T-helper 1 cell treated with Interleukin-12 subunit alpha and Interleukin-12 subunit beta and Interleukin-4 antibody, amounts not matched to agents 30 μg/mL and 1 μg/mL, for 36 hours (primary cell): ENCODE measurements around the gene CTSF.
A peak's percentile ranks its signal among the peaks of the same experiment; 100 is the strongest.

Experiments
- H3K27ac Mint-ChIP-seq: one replicate; pipeline ENCODE4 v1.8.0; 2021; ENCODE audit warnings: mild to moderate bottlenecking, mixed read lengths
- H3K27me3 Mint-ChIP-seq: one replicate; pipeline ENCODE4 v1.8.0; 2021; ENCODE audit warnings: low read depth, mixed read lengths
- H3K36me3 Mint-ChIP-seq: one replicate; pipeline ENCODE4 v1.8.0; 2021; ENCODE audit warnings: low read depth, mixed read lengths
- H3K4me1 Mint-ChIP-seq: one replicate; pipeline ENCODE4 v1.8.0; 2021; ENCODE audit warnings: low read depth, mixed read lengths
- H3K4me3 Mint-ChIP-seq: one replicate; pipeline ENCODE4 v1.8.0; 2021; ENCODE audit warnings: mild to moderate bottlenecking, moderate library complexity, mixed read lengths
- H3K9me3 Mint-ChIP-seq: one replicate; pipeline ENCODE4 v1.8.0; 2021; ENCODE audit warnings: mixed read lengths

CTSF gene

GRCh38 chr11:66570079-66570849, 1.9 kb upstream of the CTSF start:
- no peak overlapping the region for H3K4me3 Mint-ChIP-seq
- no peaks in the 10 kb centered on the region for H3K36me3 Mint-ChIP-seq
- H3K27ac Mint-ChIP-seq = no peak overlapping the region
- H3K4me1 Mint-ChIP-seq = peaks cover 3% of the 10 kb centered on the region
- no peaks in the 10 kb centered on the region for H3K9me3 Mint-ChIP-seq
- H3K27me3 Mint-ChIP-seq = peaks cover 39% of the 10 kb centered on the region

- Mint-ChIP-seq H3K4me3 (no peak overlapping the region), H3K27me3 (peaks cover 32% of the 10 kb centered on the region), H3K4me1 (peaks cover 3% of the 10 kb centered on the region), H3K9me3 (no peaks in the 10 kb centered on the region), H3K27ac (no peak overlapping the region), H3K36me3 (no peaks in the 10 kb centered on the region)
Measured at GRCh38 chr11:66569076-66569475, 670 bp upstream of the CTSF start.

DNA sequence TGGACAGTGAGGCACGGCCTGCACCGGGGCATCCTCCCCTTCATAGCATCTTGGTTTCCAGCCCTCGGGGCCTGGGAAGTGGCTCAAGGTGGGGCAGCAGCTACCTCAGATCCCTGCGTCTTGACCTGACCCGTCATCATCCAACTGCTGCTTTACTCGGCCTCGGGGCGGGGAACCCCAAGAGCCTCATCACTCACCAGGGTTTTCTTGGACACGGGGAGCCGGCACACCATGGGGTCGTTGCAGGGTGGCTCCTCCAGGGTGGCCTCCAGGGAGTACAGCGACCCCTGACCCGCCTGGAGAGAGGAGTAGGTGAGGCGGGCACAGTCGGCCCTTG, 651 bp downstream of the CTSF start:
- Mint-ChIP-seq H3K9me3 (no peaks in the 10 kb centered on the region), H3K4me1 (peaks cover 3% of the 10 kb centered on the region), H3K4me3 (peak overlapping the region; percentile 53), H3K27me3 (peaks cover 26% of the 10 kb centered on the region), H3K27ac (no peak overlapping the region), H3K36me3 (no peaks in the 10 kb centered on the region)

GRCh38 chr11:66566221-66566620, 2.2 kb downstream of the CTSF start:
- peak overlapping the region; percentile 12 for H3K4me3 Mint-ChIP-seq
- H3K4me1 Mint-ChIP-seq = peaks cover 3% of the 10 kb centered on the region
- H3K27ac Mint-ChIP-seq = no peak overlapping the region
- no peaks in the 10 kb centered on the region for H3K36me3 Mint-ChIP-seq
- peaks cover 26% of the 10 kb centered on the region for H3K27me3 Mint-ChIP-seq
- H3K9me3 Mint-ChIP-seq = no peaks in the 10 kb centered on the region

DNA sequence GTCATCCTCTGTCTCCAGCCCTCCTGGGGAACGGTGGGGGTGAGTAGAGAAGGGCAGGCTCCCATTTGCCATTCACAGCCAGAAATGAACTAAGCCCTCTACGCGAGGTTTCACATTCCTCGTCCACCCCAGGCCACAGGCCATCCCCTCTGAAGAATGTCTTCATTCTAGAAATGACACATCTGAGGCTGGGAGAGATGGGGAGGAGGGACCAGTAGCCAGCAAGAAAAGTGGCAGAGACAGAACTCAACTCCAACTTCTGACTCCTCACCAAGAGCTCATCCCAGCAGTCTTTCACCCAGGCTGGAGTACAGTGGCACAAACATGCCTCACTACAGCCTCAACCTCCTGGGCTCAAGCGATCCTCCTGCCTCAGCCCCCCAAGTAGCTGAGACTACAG, 3.4 kb downstream of the CTSF start:
- no peak overlapping the region for H3K27ac Mint-ChIP-seq
- H3K36me3 Mint-ChIP-seq = no peaks in the 10 kb centered on the region
- no peaks in the 10 kb centered on the region for H3K9me3 Mint-ChIP-seq
- H3K27me3 Mint-ChIP-seq = peaks cover 21% of the 10 kb centered on the region
- no peak overlapping the region for H3K4me3 Mint-ChIP-seq
- H3K4me1 Mint-ChIP-seq = peaks cover 3% of the 10 kb centered on the region

DNA sequence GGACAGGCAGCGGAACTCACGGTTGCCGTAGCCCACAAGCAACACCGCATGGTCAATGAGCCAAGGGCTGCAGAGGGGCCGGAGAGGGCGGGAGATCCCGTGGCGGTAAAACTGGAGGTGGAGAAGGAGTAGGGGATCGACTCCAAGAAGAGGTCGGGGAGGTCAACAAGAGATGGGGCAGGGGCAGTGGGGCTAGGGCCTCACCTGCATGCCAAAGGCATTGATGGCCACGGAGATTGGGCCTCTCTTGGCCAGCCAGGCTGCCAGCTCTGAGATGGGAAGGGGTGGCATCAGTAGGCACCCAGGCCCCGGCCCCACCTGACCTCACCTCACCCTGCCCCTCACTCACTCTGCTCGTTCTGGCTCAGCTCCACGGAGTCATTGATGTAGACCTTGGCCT, 3.9 kb downstream of the CTSF start:
- Mint-ChIP-seq H3K4me1 (peaks cover 3% of the 10 kb centered on the region), H3K9me3 (no peaks in the 10 kb centered on the region), H3K27ac (no peak overlapping the region), H3K27me3 (peaks cover 19% of the 10 kb centered on the region), H3K4me3 (no peak overlapping the region), H3K36me3 (no peaks in the 10 kb centered on the region)

GRCh38 chr11:66563832-66564231, 4.6 kb downstream of the CTSF start:
- H3K27ac Mint-ChIP-seq = no peak overlapping the region
- peaks cover 17% of the 10 kb centered on the region for H3K27me3 Mint-ChIP-seq
- H3K36me3 Mint-ChIP-seq = no peaks in the 10 kb centered on the region
- no peak overlapping the region for H3K4me3 Mint-ChIP-seq
- no peaks in the 10 kb centered on the region for H3K9me3 Mint-ChIP-seq
- H3K4me1 Mint-ChIP-seq = peaks cover 3% of the 10 kb centered on the region

DNA sequence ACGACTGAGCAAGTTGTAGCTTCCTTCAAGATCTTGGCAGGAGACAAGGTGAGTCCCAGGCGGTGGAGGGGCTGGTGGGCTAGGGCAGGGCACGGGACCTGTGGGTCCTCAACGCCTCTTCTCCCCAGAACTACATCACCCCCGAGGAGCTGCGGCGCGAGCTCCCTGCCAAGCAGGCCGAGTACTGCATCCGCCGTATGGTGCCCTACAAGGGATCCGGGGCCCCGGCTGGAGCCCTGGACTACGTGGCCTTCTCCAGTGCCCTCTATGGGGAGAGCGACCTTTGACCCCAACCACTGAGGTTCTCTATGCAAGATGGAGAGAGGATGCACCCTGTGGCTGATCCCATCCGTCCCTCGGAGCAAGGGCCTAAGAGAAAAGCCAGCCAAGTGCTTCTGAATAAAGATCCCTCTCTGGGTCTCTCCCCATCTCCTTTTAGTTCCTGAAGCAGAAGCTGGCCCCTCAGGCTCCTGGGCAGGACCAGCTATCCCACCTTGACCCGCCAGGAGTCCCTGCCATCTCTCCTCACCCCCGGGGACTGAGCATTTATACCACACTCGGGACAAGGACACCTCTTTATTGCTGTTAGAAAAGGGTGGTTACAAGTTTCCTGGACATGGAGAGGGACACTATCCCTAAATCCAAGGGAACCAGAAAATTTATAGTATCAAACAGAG, 5.4 kb downstream of the CTSF start:
- Mint-ChIP-seq H3K4me3 (no peak overlapping the region), H3K27ac (no peak overlapping the region), H3K9me3 (no peaks in the 10 kb centered on the region), H3K27me3 (peaks cover 20% of the 10 kb centered on the region), H3K4me1 (no peaks in the 10 kb centered on the region), H3K36me3 (no peaks in the 10 kb centered on the region)

GRCh38 chr11:66562275-66562674, 6.1 kb downstream of the CTSF start:
- no peak overlapping the region for H3K4me3 Mint-ChIP-seq
- H3K36me3 Mint-ChIP-seq = no peaks in the 10 kb centered on the region
- H3K27me3 Mint-ChIP-seq = peaks cover 15% of the 10 kb centered on the region
- H3K27ac Mint-ChIP-seq = no peak overlapping the region
- H3K4me1 Mint-ChIP-seq = no peaks in the 10 kb centered on the region
- no peaks in the 10 kb centered on the region for H3K9me3 Mint-ChIP-seq

DNA sequence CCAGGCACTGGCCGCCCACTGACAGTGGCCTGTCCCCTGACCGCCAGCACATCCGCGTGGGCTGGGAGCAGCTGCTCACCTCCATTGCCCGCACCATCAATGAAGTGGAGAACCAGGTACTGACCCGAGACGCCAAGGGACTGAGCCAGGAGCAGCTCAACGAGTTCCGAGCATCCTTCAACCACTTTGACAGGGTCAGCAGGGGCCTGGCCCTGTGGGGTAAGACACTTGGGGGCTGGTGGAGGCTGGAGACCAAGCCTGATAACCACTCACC, 6.5 kb downstream of the CTSF start:
- Mint-ChIP-seq H3K4me3 (no peak overlapping the region), H3K4me1 (no peaks in the 10 kb centered on the region), H3K9me3 (no peaks in the 10 kb centered on the region), H3K27ac (no peak overlapping the region), H3K36me3 (no peaks in the 10 kb centered on the region), H3K27me3 (peaks cover 11% of the 10 kb centered on the region)

DNA sequence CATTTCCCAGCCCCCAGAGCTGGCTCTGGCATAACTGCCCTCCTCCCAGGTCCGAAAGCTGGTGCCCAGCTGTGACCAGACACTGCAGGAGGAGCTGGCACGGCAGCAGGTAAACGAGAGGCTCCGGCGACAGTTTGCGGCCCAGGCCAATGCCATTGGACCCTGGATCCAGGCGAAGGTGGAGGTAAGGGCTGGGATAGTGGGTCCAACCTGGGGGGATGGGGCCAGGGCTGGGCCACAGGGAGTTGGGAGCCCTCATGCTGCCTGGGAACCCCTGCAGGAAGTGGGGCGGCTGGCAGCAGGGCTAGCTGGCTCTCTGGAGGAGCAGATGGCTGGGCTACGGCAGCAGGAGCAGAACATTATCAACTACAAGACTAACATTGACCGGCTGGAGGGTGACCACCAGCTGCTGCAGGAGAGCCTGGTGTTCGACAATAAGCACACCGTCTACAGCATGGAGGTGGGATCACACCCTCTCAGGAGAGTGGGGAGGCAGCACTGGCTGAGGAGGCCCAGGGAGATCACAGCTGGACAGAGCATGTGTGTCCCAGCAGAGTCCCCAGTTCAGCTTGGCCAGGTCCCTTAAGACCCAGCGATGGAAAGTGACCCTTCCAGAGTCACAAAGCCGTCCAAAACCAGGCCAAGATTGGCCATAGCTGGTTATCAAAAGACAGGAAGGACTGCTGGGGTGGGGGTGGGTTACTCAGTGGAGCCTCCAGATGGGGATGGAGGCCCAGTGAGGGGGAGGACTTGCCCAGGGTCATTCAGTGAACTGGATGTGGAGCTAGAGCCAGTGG, 7.0 kb downstream of the CTSF start:
- Mint-ChIP-seq H3K27me3 (peaks cover 8% of the 10 kb centered on the region), H3K4me3 (no peak overlapping the region), H3K27ac (no peak overlapping the region), H3K9me3 (no peaks in the 10 kb centered on the region), H3K4me1 (no peaks in the 10 kb centered on the region), H3K36me3 (no peaks in the 10 kb centered on the region)

- H3K4me1 Mint-ChIP-seq = no peaks in the 10 kb centered on the region
- no peak overlapping the region for H3K4me3 Mint-ChIP-seq
- H3K9me3 Mint-ChIP-seq = no peaks in the 10 kb centered on the region
- no peaks in the 10 kb centered on the region for H3K36me3 Mint-ChIP-seq
- peaks cover 8% of the 10 kb centered on the region for H3K27me3 Mint-ChIP-seq
- no peak overlapping the region for H3K27ac Mint-ChIP-seq
Measured at GRCh38 chr11:66559866-66560676, 8.3 kb downstream of the CTSF start.

DNA sequence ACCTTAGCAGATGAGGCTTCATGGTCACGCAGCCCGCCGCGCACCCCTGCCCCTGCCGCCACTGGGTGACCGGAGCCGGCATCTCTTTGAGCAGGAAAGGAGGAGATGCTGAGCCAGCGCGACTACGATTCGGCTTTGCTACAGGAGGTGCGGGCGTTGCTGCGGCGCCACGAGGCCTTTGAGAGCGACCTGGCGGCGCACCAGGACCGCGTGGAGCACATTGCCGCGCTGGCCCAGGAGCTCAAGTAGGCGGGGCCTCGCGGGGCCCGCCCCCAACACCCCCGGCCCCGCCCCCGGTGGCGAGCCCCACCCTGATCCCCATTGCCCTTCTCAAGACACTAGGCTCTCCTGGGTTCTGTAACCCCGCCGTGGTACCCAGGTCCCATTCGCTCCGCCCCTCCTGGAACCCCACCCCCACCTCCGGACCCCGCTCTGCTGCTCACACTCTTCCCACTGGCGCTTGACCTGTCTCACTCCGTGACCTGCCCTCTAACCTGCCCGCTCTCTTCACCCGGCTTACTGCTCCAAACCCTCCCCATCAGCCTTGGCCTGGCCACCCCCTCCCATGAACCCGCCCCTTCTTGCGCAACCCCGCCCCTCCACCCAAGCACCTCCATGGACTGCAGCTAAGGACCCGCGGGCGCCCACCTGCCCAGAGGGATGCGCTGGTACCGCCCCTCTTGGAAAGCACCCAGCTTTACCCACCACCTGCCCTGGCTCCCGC, 9.1 kb downstream of the CTSF start:
- H3K9me3 Mint-ChIP-seq = no peaks in the 10 kb centered on the region
- no peak overlapping the region for H3K4me3 Mint-ChIP-seq
- H3K27ac Mint-ChIP-seq = no peak overlapping the region
- H3K4me1 Mint-ChIP-seq = no peaks in the 10 kb centered on the region
- no peaks in the 10 kb centered on the region for H3K36me3 Mint-ChIP-seq
- peaks cover 8% of the 10 kb centered on the region for H3K27me3 Mint-ChIP-seq

DNA sequence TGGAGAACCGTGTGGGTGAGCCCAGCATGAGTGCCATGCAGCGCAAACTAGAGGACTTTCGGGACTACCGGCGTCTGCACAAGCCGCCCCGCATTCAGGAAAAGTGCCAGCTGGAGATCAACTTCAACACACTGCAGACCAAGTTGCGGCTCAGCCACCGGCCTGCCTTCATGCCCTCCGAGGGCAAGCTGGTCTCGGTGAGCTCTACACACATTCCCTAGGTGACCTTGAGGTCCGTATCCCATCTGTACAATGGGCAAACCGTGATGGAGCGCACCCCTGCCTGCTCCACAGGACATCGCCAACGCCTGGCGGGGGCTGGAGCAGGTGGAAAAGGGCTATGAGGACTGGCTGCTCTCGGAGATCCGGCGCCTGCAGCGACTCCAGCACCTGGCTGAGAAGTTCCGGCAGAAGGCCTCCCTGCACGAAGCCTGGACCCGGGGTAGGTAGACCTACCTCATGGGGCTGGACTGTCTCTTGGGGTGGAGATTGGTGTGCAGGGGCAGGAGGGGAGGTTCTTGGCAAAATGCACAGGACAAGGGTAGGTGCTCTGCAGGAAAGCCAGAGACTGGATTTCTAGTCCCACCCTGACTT, 10.6 kb downstream of the CTSF start:
- no peaks in the 10 kb centered on the region for H3K9me3 Mint-ChIP-seq
- H3K36me3 Mint-ChIP-seq = no peaks in the 10 kb centered on the region
- no peaks in the 10 kb centered on the region for H3K4me1 Mint-ChIP-seq
- H3K27me3 Mint-ChIP-seq = peaks cover 8% of the 10 kb centered on the region
- no peak overlapping the region for H3K4me3 Mint-ChIP-seq
- H3K27ac Mint-ChIP-seq = no peak overlapping the region
